HL-60 (cell line): Measurements from ENCODE around the gene FAM174C.
A peak's percentile ranks its signal among the peaks of the same experiment; 100 is the strongest.

Source experiments
- DNase-seq, 2 experiments: peaks; one replicate each; pipeline ENCODE4 v3.0.0-alpha.2; 2010 to 2020; ENCODE audit warnings: low read depth in 1 of 2, low spot score in 1 of 2
- H3K27ac ChIP-seq: fragments of 250-450 bp; sonication (Bioruptor Pico); replicated peaks from 2 replicates; pipeline ENCODE4 v1.5.1; 2020; ENCODE audit warnings: mild to moderate bottlenecking, moderate library complexity
- H3K27me3 ChIP-seq: fragments of 250-450 bp; sonication (Bioruptor Pico); 2 replicates; pipeline ENCODE4 v1.5.1; 2021; ENCODE audit warnings: mild to moderate bottlenecking, moderate library complexity; ENCODE audit not compliant: insufficient read depth, poor library complexity, severe bottlenecking
- H3K4me3 ChIP-seq: replicated peaks from 2 replicates; pipeline ENCODE4 v1.5.1; 2011; ENCODE audit warnings: mild to moderate bottlenecking, control low read depth, low read length; ENCODE audit not compliant: insufficient read depth
- CTCF ChIP-seq: IDR thresholded peaks from one replicate; pipeline ENCODE4 v1.5.1; 2011; ENCODE audit warnings: low read length, control low read depth, inconsistent platforms; ENCODE audit not compliant: insufficient read depth
- GABPA ChIP-seq: IDR thresholded peaks from 2 replicates; pipeline ENCODE4 v1.6.1; 2012; ENCODE audit warnings: low read depth
- POLR2AphosphoS5 ChIP-seq: IDR thresholded peaks from 2 replicates; pipeline ENCODE4 v1.6.1; 2012; ENCODE audit warnings: low read depth
- REST ChIP-seq: IDR thresholded peaks from 2 replicates; pipeline ENCODE4 v1.6.1; 2012; ENCODE audit warnings: low read depth; ENCODE audit not compliant: insufficient replicate concordance
- SPI1 ChIP-seq: IDR thresholded peaks from 2 replicates; pipeline ENCODE4 v1.6.1; 2012; ENCODE audit warnings: low read depth, mild to moderate bottlenecking, borderline replicate concordance

FAM174C gene

DNA sequence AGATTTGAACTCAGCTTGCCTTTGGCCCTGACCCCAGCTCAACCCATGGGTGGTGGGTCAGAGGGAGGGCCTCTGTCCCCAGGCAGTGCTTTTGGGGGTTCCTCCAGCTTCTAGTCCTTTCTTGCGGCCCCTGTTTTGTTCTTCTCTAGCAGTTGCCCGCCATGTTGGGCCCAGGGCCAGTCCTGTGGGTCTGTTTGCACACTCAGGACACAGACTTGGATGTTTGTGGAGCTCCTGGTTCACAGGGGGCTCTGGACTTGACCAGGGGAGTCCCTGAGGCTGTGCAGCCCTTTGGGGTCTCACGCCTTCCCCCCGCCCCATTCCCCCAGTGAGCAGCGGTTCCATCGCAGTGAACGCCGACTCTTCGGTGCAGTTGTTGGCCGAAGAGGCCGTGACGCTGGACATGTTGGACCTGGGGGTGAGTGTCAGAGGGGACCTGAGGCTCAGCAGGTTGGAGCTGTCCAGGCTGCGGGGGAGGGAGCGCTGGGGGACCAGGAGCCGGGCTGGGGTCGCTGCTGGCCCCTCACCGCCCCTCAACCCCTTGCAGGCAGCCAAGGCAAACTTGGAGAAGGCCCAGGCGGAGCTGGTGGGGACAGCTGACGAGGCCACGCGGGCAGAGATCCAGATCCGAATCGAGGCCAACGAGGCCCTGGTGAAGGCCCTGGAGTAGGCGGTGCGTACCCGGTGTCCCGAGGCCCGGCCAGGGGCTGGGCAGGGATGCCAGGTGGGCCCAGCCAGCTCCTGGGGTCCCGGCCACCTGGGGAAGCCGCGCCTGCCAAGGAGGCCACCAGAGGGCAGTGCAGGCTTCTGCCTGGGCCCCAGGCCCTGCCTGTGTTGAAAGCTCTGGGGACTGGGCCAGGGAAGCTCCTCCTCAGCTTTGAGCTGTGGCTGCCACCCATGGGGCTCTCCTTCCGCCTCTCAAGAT is 31.3 kb upstream of the FAM174C start:
- Histone ChIP-seq H3K4me3 (peak overlapping the region; percentile 20), H3K27me3 (no peaks in the 10 kb centered on the region), H3K27ac (peak overlapping the region; percentile 35)
- DNase-seq, result peak in 1 of 2 experiments; percentile 84
- peak; percentile 79 for TF ChIP-seq CTCF
- TF ChIP-seq POLR2AphosphoS5, result peak; percentile 37; the same call in 1 of the 2 replicates
- TF ChIP-seq GABPA, result no peak

GRCh38 chr19:1244693-1245451 is 30.5 kb upstream of the FAM174C start:
- TF ChIP-seq SPI1, result no peak
- TF ChIP-seq REST, result no peak
- TF ChIP-seq GABPA, result no peak
- TF ChIP-seq CTCF, result no peak
- no peak for TF ChIP-seq POLR2AphosphoS5
- no peaks in the 10 kb centered on the region for H3K27me3 ChIP-seq
- no peak for DNase-seq
- peak overlapping the region; percentile 35 for H3K27ac ChIP-seq
- peak overlapping the region; percentile 20 for H3K4me3 ChIP-seq

DNA sequence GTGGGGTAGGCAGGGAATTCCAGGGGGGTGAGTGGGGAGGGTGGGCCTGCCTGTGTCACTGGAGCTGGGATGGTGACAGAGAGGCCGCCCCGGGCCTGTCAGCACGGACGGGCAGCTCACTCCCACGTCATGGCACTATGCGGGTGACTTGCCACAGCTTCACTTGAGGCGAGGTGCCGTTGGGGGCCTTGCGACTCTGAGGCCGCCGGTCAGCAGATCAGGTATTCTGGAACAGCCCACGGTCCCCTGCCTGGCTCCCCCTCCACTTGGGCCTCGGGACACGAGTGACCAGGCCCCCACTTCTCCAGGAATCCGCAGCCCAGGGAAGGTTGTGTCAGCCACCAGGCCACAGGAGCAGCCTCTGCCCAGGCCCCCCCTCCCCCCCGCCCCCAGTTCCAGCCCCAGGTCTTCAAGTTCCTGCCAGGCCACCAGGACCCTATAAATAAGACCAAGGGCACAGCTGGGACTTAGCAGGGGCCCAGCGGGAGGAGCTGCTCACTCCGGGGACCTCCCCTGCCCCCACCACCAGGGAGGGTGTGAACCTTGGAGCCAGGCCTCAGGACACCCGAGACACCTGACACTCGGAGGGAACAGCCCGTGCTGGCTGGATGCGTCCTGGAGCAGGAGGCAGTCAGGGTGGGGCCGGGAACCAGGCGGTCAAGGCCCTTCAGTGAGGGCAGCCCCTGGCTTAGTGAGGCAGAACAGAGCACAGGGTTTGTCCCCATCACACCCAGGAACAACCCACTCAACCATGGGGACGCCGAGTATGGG is 29.7 kb upstream of the FAM174C start:
- Histone ChIP-seq H3K27me3 (no peaks in the 10 kb centered on the region), H3K27ac (no peak overlapping the region), H3K4me3 (no peak overlapping the region)
- TF ChIP-seq CTCF (no peak), REST (no peak), POLR2AphosphoS5 (peak; percentile 45)
- no peak for DNase-seq
